ENCODE results near the gene EIF3L. TPM values are rescaled to one million over a fixed set of nuclear protein-coding genes. Genes with fewer than 3 reads are reported as not detected.

EIF3L gene
- polyA plus RNA-seq, 1 donor, result 644 TPM

- no peak overlapping the region for H3K4me3 ChIP-seq (ENCODE audit: low read length)
- DNase-seq, result no peak
- no CpG with 5 or more reads among the region's 14 CpGs for whole genome bisulfite sequencing (ENCODE audit: insufficient coverage, low lambda C conversion rate)
- H3K27ac ChIP-seq (ENCODE audit: low read length), result no peak overlapping the region
- H3K36me3 ChIP-seq (ENCODE audit: control insufficient read depth, insufficient read depth, low read length), result peaks cover 60% of the 10 kb centered on the region
- H3K4me1 ChIP-seq (ENCODE audit: control insufficient read depth, insufficient read depth, low read length), result no peaks in the 10 kb centered on the region
- H3K9me3 ChIP-seq (ENCODE audit: control insufficient read depth, low read depth, low read length), result no peaks in the 10 kb centered on the region
- H3K27me3 ChIP-seq (ENCODE audit: control insufficient read depth, insufficient read depth, low read length), result peaks cover 3% of the 10 kb centered on the region
Observed at GRCh38 chr22:37830093-37830842, 19.0 kb upstream of the EIF3L start.

- no CpG with 5 or more reads among the region's 11 CpGs for WGBS (ENCODE audit: insufficient coverage, low lambda C conversion rate)
- no peak for DNase-seq
- peaks cover 60% of the 10 kb centered on the region for H3K36me3 ChIP-seq (ENCODE audit: control insufficient read depth, insufficient read depth, low read length)
Observed at GRCh38 chr22:37831472-37831871, 17.7 kb upstream of the EIF3L start.

GRCh38 chr22:37832022-37832857 lies 17.0 kb upstream of the EIF3L start:
- WGBS (ENCODE audit: insufficient coverage, low lambda C conversion rate), result 100% methylated on average over 2 of the region's 16 CpGs
- no peak for DNase-seq
- peaks cover 64% of the 10 kb centered on the region for H3K36me3 ChIP-seq (ENCODE audit: control insufficient read depth, insufficient read depth, low read length)

More at GRCh38 chr22:37831472-37831871, 17.7 kb upstream of the EIF3L start:
- Histone ChIP-seq H3K9me3 (ENCODE audit: control insufficient read depth, low read depth, low read length) (no peaks in the 10 kb centered on the region), H3K27ac (ENCODE audit: low read length) (no peak overlapping the region), H3K4me1 (ENCODE audit: control insufficient read depth, insufficient read depth, low read length) (no peaks in the 10 kb centered on the region), H3K4me3 (ENCODE audit: low read length) (no peak overlapping the region), H3K27me3 (ENCODE audit: control insufficient read depth, insufficient read depth, low read length) (no peaks in the 10 kb centered on the region)

GRCh38 chr22:37842015-37842793 lies 7.0 kb upstream of the EIF3L start:
- Histone ChIP-seq H3K4me1 (ENCODE audit: control insufficient read depth, insufficient read depth, low read length) (peaks cover 9% of the 10 kb centered on the region), H3K27ac (ENCODE audit: low read length) (peak overlapping the region; percentile 66), H3K4me3 (ENCODE audit: low read length) (peak overlapping the region; percentile 58), H3K36me3 (ENCODE audit: control insufficient read depth, insufficient read depth, low read length) (peaks cover 21% of the 10 kb centered on the region), H3K27me3 (ENCODE audit: control insufficient read depth, insufficient read depth, low read length) (no peaks in the 10 kb centered on the region), H3K9me3 (ENCODE audit: control insufficient read depth, low read depth, low read length) (peaks cover 3% of the 10 kb centered on the region)
- DNase-seq, result peak; percentile 82 to 92
- 50% methylated on average over 1 of the region's 10 CpGs for WGBS (ENCODE audit: insufficient coverage, low lambda C conversion rate)

More at GRCh38 chr22:37832022-37832857, 17.0 kb upstream of the EIF3L start:
- Histone ChIP-seq H3K4me1 (ENCODE audit: control insufficient read depth, insufficient read depth, low read length) (no peaks in the 10 kb centered on the region), H3K9me3 (ENCODE audit: control insufficient read depth, low read depth, low read length) (no peaks in the 10 kb centered on the region), H3K27me3 (ENCODE audit: control insufficient read depth, insufficient read depth, low read length) (no peaks in the 10 kb centered on the region), H3K27ac (ENCODE audit: low read length) (no peak overlapping the region), H3K4me3 (ENCODE audit: low read length) (no peak overlapping the region)

- H3K9me3 ChIP-seq (ENCODE audit: control insufficient read depth, low read depth, low read length), result peaks cover 3% of the 10 kb centered on the region
- WGBS (ENCODE audit: insufficient coverage, low lambda C conversion rate), result no CpG with 5 or more reads among the region's 46 CpGs
Observed at GRCh38 chr22:37843741-37844089, 5.5 kb upstream of the EIF3L start.

GRCh38 chr22:37844904-37845329 lies 4.3 kb upstream of the EIF3L start:
- H3K4me1 ChIP-seq (ENCODE audit: control insufficient read depth, insufficient read depth, low read length), result peaks cover 9% of the 10 kb centered on the region
- H3K9me3 ChIP-seq (ENCODE audit: control insufficient read depth, low read depth, low read length), result peaks cover 3% of the 10 kb centered on the region
- no CpG with 5 or more reads among the region's 6 CpGs for WGBS (ENCODE audit: insufficient coverage, low lambda C conversion rate)
- DNase-seq, result no peak
- H3K27ac ChIP-seq (ENCODE audit: low read length), result peak overlapping the region; percentile 66
- H3K27me3 ChIP-seq (ENCODE audit: control insufficient read depth, insufficient read depth, low read length), result no peaks in the 10 kb centered on the region
- H3K36me3 ChIP-seq (ENCODE audit: control insufficient read depth, insufficient read depth, low read length), result peaks cover 2% of the 10 kb centered on the region
- peak overlapping the region; percentile 58 for H3K4me3 ChIP-seq (ENCODE audit: low read length)

More at GRCh38 chr22:37843741-37844089, 5.5 kb upstream of the EIF3L start:
- Histone ChIP-seq H3K27ac (ENCODE audit: low read length) (peak overlapping the region; percentile 66), H3K27me3 (ENCODE audit: control insufficient read depth, insufficient read depth, low read length) (no peaks in the 10 kb centered on the region), H3K36me3 (ENCODE audit: control insufficient read depth, insufficient read depth, low read length) (peaks cover 9% of the 10 kb centered on the region), H3K4me1 (ENCODE audit: control insufficient read depth, insufficient read depth, low read length) (peaks cover 9% of the 10 kb centered on the region), H3K4me3 (ENCODE audit: low read length) (peak overlapping the region; percentile 58)
- DNase-seq, result peak in 1 of 2 donors; percentile 16

GRCh38 chr22:37846433-37846832 lies 2.8 kb upstream of the EIF3L start:
- no CpG with 5 or more reads among the region's 2 CpGs for WGBS (ENCODE audit: insufficient coverage, low lambda C conversion rate)
- DNase-seq, result no peak

GRCh38 chr22:37848587-37849088 lies 581 bp upstream of the EIF3L start:
- Histone ChIP-seq H3K9me3 (ENCODE audit: control insufficient read depth, low read depth, low read length) (peaks cover 3% of the 10 kb centered on the region), H3K27ac (ENCODE audit: low read length) (peak overlapping the region; percentile 90), H3K27me3 (ENCODE audit: control insufficient read depth, insufficient read depth, low read length) (no peaks in the 10 kb centered on the region), H3K4me1 (ENCODE audit: control insufficient read depth, insufficient read depth, low read length) (peaks cover 7% of the 10 kb centered on the region), H3K36me3 (ENCODE audit: control insufficient read depth, insufficient read depth, low read length) (peaks cover 22% of the 10 kb centered on the region), H3K4me3 (ENCODE audit: low read length) (peak overlapping the region; percentile 88)
- DNase-seq, result peak; percentile 12 to 54
- WGBS (ENCODE audit: insufficient coverage, low lambda C conversion rate), result 23% methylated on average over 6 of the region's 27 CpGs

More at GRCh38 chr22:37846433-37846832, 2.8 kb upstream of the EIF3L start:
- Histone ChIP-seq H3K9me3 (ENCODE audit: control insufficient read depth, low read depth, low read length) (peaks cover 3% of the 10 kb centered on the region), H3K4me3 (ENCODE audit: low read length) (no peak overlapping the region), H3K27ac (ENCODE audit: low read length) (no peak overlapping the region), H3K4me1 (ENCODE audit: control insufficient read depth, insufficient read depth, low read length) (peaks cover 16% of the 10 kb centered on the region), H3K27me3 (ENCODE audit: control insufficient read depth, insufficient read depth, low read length) (no peaks in the 10 kb centered on the region), H3K36me3 (ENCODE audit: control insufficient read depth, insufficient read depth, low read length) (peaks cover 4% of the 10 kb centered on the region)

GRCh38 chr22:37850801-37851200 lies 1.6 kb downstream of the EIF3L start:
- Histone ChIP-seq H3K27ac (ENCODE audit: low read length) (no peak overlapping the region), H3K36me3 (ENCODE audit: control insufficient read depth, insufficient read depth, low read length) (peaks cover 42% of the 10 kb centered on the region), H3K4me1 (ENCODE audit: control insufficient read depth, insufficient read depth, low read length) (peaks cover 7% of the 10 kb centered on the region), H3K4me3 (ENCODE audit: low read length) (no peak overlapping the region), H3K9me3 (ENCODE audit: control insufficient read depth, low read depth, low read length) (no peaks in the 10 kb centered on the region), H3K27me3 (ENCODE audit: control insufficient read depth, insufficient read depth, low read length) (no peaks in the 10 kb centered on the region)
- 100% methylated on average over 2 of the region's 4 CpGs for whole genome bisulfite sequencing (ENCODE audit: insufficient coverage, low lambda C conversion rate)
- no peak for DNase-seq

GRCh38 chr22:37852418-37852817 lies 3.2 kb downstream of the EIF3L start:
- DNase-seq, result no peak
- WGBS (ENCODE audit: insufficient coverage, low lambda C conversion rate), result 47% methylated on average over 3 of the region's 5 CpGs
- peaks cover 7% of the 10 kb centered on the region for H3K4me1 ChIP-seq (ENCODE audit: control insufficient read depth, insufficient read depth, low read length)
- H3K27me3 ChIP-seq (ENCODE audit: control insufficient read depth, insufficient read depth, low read length), result no peaks in the 10 kb centered on the region
- H3K4me3 ChIP-seq (ENCODE audit: low read length), result no peak overlapping the region
- peaks cover 54% of the 10 kb centered on the region for H3K36me3 ChIP-seq (ENCODE audit: control insufficient read depth, insufficient read depth, low read length)
- no peaks in the 10 kb centered on the region for H3K9me3 ChIP-seq (ENCODE audit: control insufficient read depth, low read depth, low read length)
- H3K27ac ChIP-seq (ENCODE audit: low read length), result no peak overlapping the region
